KMS-11 (cell line): Measurements from ENCODE around the gene PALLD.

Source experiments
- H2AFZ ChIP-seq: fragments of 200-600 bp; sonication (generic); 2 replicates; pipeline ENCODE4 v1.6.1; 2016; ENCODE audit warnings: antibody characterized with exemption, mixed run types, low read depth
- H3K27ac ChIP-seq: fragments of 200-600 bp; sonication (generic); 2 replicates; pipeline ENCODE4 v1.6.1; 2016; ENCODE audit warnings: mild to moderate bottlenecking, mixed run types
- H3K27me3 ChIP-seq: fragments of 200-600 bp; sonication (generic); 2 replicates; pipeline ENCODE4 v1.6.1; 2017; ENCODE audit warnings: mild to moderate bottlenecking, low read depth, mixed run types, moderate library complexity; ENCODE audit not compliant: insufficient read depth
- H3K36me3 ChIP-seq: fragments of 200-600 bp; sonication (generic); 2 replicates; pipeline ENCODE4 v1.6.1; 2017; ENCODE audit warnings: mild to moderate bottlenecking, mixed run types; ENCODE audit not compliant: insufficient read depth
- H3K4me1 ChIP-seq: fragments of 200-600 bp; sonication (generic); 2 replicates; pipeline ENCODE4 v1.6.1; 2016; ENCODE audit warnings: mild to moderate bottlenecking, low read depth, mixed run types; ENCODE audit not compliant: poor library complexity, severe bottlenecking
- H3K4me2 ChIP-seq: fragments of 200-600 bp; sonication (generic); 2 replicates; pipeline ENCODE4 v1.7.0; 2016; ENCODE audit warnings: mild to moderate bottlenecking, mixed run types
- H3K4me3 ChIP-seq: fragments of 200-600 bp; sonication (generic); IDR thresholded peaks from 2 replicates; pipeline ENCODE4 v1.6.1; 2017; ENCODE audit warnings: low read depth, low read length, mixed read lengths; ENCODE audit not compliant: insufficient read depth
- H3K79me2 ChIP-seq: fragments of 200-600 bp; sonication (generic); 2 replicates; pipeline ENCODE4 v1.6.1; 2016; ENCODE audit warnings: low read depth, mixed run types; ENCODE audit not compliant: insufficient read depth
- H3K9ac ChIP-seq: fragments of 200-600 bp; sonication (generic); 2 replicates; pipeline ENCODE4 v1.6.1; 2016; ENCODE audit warnings: mild to moderate bottlenecking, mixed run types
- H4K20me1 ChIP-seq: fragments of 200-600 bp; sonication (generic); 2 replicates; pipeline ENCODE4 v1.6.1; 2016; ENCODE audit warnings: mild to moderate bottlenecking, mixed run types; ENCODE audit not compliant: insufficient read depth
- TF ChIP-seq, protein P1 (sequence below): fragments of 200-600 bp; sonication (generic); conservative IDR thresholded peaks from 2 replicates; pipeline ENCODE4 v1.6.1; 2017; ENCODE audit warnings: low read depth, mild to moderate bottlenecking, antibody characterized with exemption, low read length, moderate library complexity, mixed read lengths

Gene PALLD

DNA sequence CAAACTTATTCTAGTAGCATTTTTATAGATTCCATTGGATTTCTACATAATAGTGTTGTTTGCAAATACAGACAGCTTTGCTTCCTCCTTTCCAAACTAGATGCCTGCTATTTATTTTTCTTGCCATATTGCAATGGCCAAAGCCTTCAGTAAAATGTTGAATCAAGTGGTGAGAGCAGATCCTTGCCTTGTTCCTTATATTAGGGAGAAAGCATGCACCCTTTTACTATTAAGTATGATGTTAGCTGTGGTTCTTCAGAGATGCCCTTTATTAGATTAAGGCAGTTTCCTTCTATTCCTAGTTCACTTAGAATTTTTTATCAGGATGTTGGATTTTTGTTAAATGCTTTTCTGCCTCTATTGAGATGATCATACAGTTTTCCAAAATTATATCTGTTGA is 279.5 kb downstream of the PALLD start:
- H3K27me3 ChIP-seq = no peaks in the 10 kb centered on the region
- no peaks in the 10 kb centered on the region for H3K36me3 ChIP-seq
- H3K4me1 ChIP-seq = peaks cover 14% of the 10 kb centered on the region
- no peaks in the 10 kb centered on the region for H4K20me1 ChIP-seq
- no peak overlapping the region for H3K4me2 ChIP-seq
- no peaks in the 10 kb centered on the region for H3K79me2 ChIP-seq
- TF ChIP-seq, protein P1, sequence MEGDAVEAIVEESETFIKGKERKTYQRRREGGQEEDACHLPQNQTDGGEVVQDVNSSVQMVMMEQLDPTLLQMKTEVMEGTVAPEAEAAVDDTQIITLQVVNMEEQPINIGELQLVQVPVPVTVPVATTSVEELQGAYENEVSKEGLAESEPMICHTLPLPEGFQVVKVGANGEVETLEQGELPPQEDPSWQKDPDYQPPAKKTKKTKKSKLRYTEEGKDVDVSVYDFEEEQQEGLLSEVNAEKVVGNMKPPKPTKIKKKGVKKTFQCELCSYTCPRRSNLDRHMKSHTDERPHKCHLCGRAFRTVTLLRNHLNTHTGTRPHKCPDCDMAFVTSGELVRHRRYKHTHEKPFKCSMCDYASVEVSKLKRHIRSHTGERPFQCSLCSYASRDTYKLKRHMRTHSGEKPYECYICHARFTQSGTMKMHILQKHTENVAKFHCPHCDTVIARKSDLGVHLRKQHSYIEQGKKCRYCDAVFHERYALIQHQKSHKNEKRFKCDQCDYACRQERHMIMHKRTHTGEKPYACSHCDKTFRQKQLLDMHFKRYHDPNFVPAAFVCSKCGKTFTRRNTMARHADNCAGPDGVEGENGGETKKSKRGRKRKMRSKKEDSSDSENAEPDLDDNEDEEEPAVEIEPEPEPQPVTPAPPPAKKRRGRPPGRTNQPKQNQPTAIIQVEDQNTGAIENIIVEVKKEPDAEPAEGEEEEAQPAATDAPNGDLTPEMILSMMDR = no peak
- H3K27ac ChIP-seq = no peak overlapping the region
- no peak overlapping the region for H2AFZ ChIP-seq
- H3K4me3 ChIP-seq = no peak overlapping the region
- no peak overlapping the region for H3K9ac ChIP-seq

- Histone ChIP-seq H3K27me3 (no peaks in the 10 kb centered on the region), H4K20me1 (no peaks in the 10 kb centered on the region), H3K4me2 (no peak overlapping the region), H3K27ac (no peak overlapping the region), H3K36me3 (no peaks in the 10 kb centered on the region), H3K4me3 (no peak overlapping the region), H3K79me2 (no peaks in the 10 kb centered on the region), H2AFZ (no peak overlapping the region), H3K4me1 (peaks cover 24% of the 10 kb centered on the region), H3K9ac (no peak overlapping the region)
- TF ChIP-seq, protein P1 = no peak
Measured at GRCh38 chr4:168777277-168777965, 280.6 kb downstream of the PALLD start.

DNA sequence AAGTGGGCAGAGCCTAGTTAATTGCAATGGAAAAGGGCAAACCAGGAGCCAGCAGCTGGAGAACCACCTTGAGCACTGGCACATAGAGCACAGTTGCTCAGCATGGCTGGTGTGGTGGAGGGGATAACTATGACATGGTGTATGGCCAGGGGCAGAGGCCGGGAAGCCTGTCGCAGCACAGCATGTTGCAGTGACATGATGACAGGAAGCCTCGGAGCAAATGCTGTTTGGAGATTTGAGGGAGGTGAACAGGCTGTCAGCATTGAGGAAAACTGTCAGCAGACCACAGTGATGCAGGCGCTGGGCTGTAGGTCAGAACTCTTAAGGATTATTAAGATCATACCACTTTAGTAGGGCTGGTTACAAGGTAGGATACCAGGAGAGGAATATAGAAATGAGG is 284.5 kb downstream of the PALLD start:
- no peaks in the 10 kb centered on the region for H3K36me3 ChIP-seq
- no peaks in the 10 kb centered on the region for H4K20me1 ChIP-seq
- peak overlapping the region; percentile 71 for H3K27ac ChIP-seq
- peak overlapping the region; percentile 55 for H3K4me2 ChIP-seq
- H3K9ac ChIP-seq = peak overlapping the region; percentile 23; the same call in 1 of the 2 replicates
- no peak overlapping the region for H3K4me3 ChIP-seq
- H3K4me1 ChIP-seq = peaks cover 48% of the 10 kb centered on the region
- no peaks in the 10 kb centered on the region for H3K27me3 ChIP-seq
- TF ChIP-seq, protein P1 = no peak
- peak overlapping the region; percentile 42 for H2AFZ ChIP-seq
- no peaks in the 10 kb centered on the region for H3K79me2 ChIP-seq

- Histone ChIP-seq H3K9ac (peak overlapping the region; percentile 23; the same call in 1 of the 2 replicates), H3K4me1 (peaks cover 54% of the 10 kb centered on the region), H3K4me3 (no peak overlapping the region), H2AFZ (peak overlapping the region; percentile 42), H4K20me1 (no peaks in the 10 kb centered on the region), H3K4me2 (peak overlapping the region; percentile 55), H3K27ac (peak overlapping the region; percentile 71), H3K27me3 (no peaks in the 10 kb centered on the region), H3K79me2 (no peaks in the 10 kb centered on the region), H3K36me3 (no peaks in the 10 kb centered on the region)
- TF ChIP-seq, protein P1 = no peak
Measured at GRCh38 chr4:168781926-168782325, 285.1 kb downstream of the PALLD start.
